SK-N-SH (cell line): ENCODE results near the gene BIRC3. TPM values are rescaled to one million over a fixed set of nuclear protein-coding genes. Genes with fewer than 3 reads are reported as not detected.
A peak's percentile ranks its signal among the peaks of the same experiment; 100 is the strongest.

ENCODE experiments used
- CTCF ChIA-PET: fragments of 300-600, 350-600 bp; formaldehyde crosslinking; extraction: SDS; loops from one replicate; lab custom pipeline; 2021; lab: Yijun Ruan, JAX
- POLR2A ChIA-PET: fragments of 350-600 bp; sonication (Branson Sonifier 250); formaldehyde crosslinking; extraction: SDS; loops from one replicate; lab custom pipeline; 2020; ENCODE audit warnings: antibody characterized with exemption, inconsistent platforms; lab: Yijun Ruan, JAX
- DNase-seq: peaks from one replicate; pipeline ENCODE4 v3.0.0; 2012
- H2AFZ ChIP-seq: fragments of 200-600 bp; sonication (generic); 2 replicates; pipeline ENCODE4 v1.8.1; 2016; ENCODE audit warnings: antibody characterized with exemption, mild to moderate bottlenecking, low read depth
- H3F3A ChIP-seq: fragments of 200-600 bp; sonication (generic); replicated peaks from 2 replicates; pipeline ENCODE3; 2016; ENCODE audit warnings: antibody characterized with exemption, mild to moderate bottlenecking; ENCODE audit not compliant: insufficient read depth
- H3K27ac ChIP-seq, 2 experiments: fragments of 200-500 bp in 1 of 2; fragments of 200-600 bp in 1 of 2; sonication (Bioruptor generic) in 1 of 2; sonication (generic), shearing (Covaris generic) in 1 of 2; 2 replicates each; pipeline versions ENCODE4 v1.5.1 to v1.6.1; 2014 to 2016; ENCODE audit warnings: low read depth in 2 of 2, inconsistent platforms in 1 of 2, low read length in 1 of 2, mild to moderate bottlenecking in 1 of 2, mixed read lengths in 1 of 2
- H3K27me3 ChIP-seq: fragments of 200-600 bp; sonication (generic), shearing (Covaris generic); 2 replicates; pipeline ENCODE4 v1.6.1; 2016; ENCODE audit warnings: mixed run types; ENCODE audit not compliant: insufficient read depth
- H3K36me3 ChIP-seq, 2 experiments: fragments of 200-500 bp in 1 of 2; fragments of 200-600 bp in 1 of 2; sonication (Bioruptor generic) in 1 of 2; sonication (generic) in 1 of 2; replicated peaks in 1 of 2; 2 replicates each; pipeline versions ENCODE3 to v1.5.1; 2014 to 2016; ENCODE audit warnings: low read length in 1 of 2, mild to moderate bottlenecking in 1 of 2; ENCODE audit not compliant: insufficient read depth in 2 of 2, control insufficient read depth in 1 of 2
- H3K4me1 ChIP-seq, 2 experiments: fragments of 200-500 bp in 1 of 2; fragments of 200-600 bp in 1 of 2; sonication (Bioruptor generic) in 1 of 2; sonication (generic), shearing (Covaris generic) in 1 of 2; 2 replicates each; pipeline versions ENCODE4 v1.5.1 to v1.6.1; 2014 to 2016; ENCODE audit warnings: low read depth in 1 of 2, low read length in 1 of 2, mixed run types in 1 of 2; ENCODE audit not compliant: insufficient read depth in 2 of 2, control insufficient read depth in 1 of 2
- H3K4me2 ChIP-seq: fragments of 200-600 bp; sonication (generic), shearing (Covaris generic); 2 replicates; pipeline ENCODE4 v1.6.1; 2017; ENCODE audit warnings: mixed run types
- H3K4me3 ChIP-seq, 2 experiments: fragments of 200-500 bp in 1 of 2; fragments of 200-600 bp in 1 of 2; sonication (Bioruptor generic) in 1 of 2; sonication (generic), shearing (Covaris generic) in 1 of 2; 2 replicates each; pipeline versions ENCODE4 v1.5.1 to v1.8.1; 2014 to 2016; ENCODE audit warnings: low read depth in 2 of 2, inconsistent platforms in 1 of 2, low read length in 1 of 2, mild to moderate bottlenecking in 1 of 2, mixed read lengths in 1 of 2, moderate library complexity in 1 of 2
- H3K79me2 ChIP-seq: fragments of 200-600 bp; sonication (generic); 2 replicates; pipeline ENCODE4 v1.8.1; 2017; ENCODE audit warnings: mild to moderate bottlenecking; ENCODE audit not compliant: insufficient read depth
- H3K9ac ChIP-seq: fragments of 200-600 bp; sonication (generic); 2 replicates; pipeline ENCODE4 v1.6.1; 2017; ENCODE audit warnings: mixed run types
- H3K9me2 ChIP-seq: fragments of 200-600 bp; sonication (generic); 2 replicates; pipeline ENCODE4 v1.6.1; 2017; ENCODE audit warnings: mixed run types
- H3K9me3 ChIP-seq: fragments of 200-600 bp; sonication (generic); 2 replicates; pipeline ENCODE4 v1.6.1; 2017; ENCODE audit warnings: mixed run types, mild to moderate bottlenecking, moderate library complexity
- H4K20me1 ChIP-seq: fragments of 200-600 bp; sonication (generic); 2 replicates; pipeline ENCODE4 v1.6.1; 2017; ENCODE audit warnings: mild to moderate bottlenecking, mixed run types; ENCODE audit not compliant: insufficient read depth
- ELF1 ChIP-seq: IDR thresholded peaks from 2 replicates; pipeline ENCODE4 v1.4.0; 2012
- FOSL2 ChIP-seq: IDR thresholded peaks from 2 replicates; pipeline ENCODE4 v1.4.0; 2012; ENCODE audit warnings: low read depth, mild to moderate bottlenecking, moderate library complexity, borderline replicate concordance
- FOXM1 ChIP-seq: IDR thresholded peaks from 2 replicates; pipeline ENCODE4 v1.4.0; 2012; ENCODE audit warnings: low read depth, mild to moderate bottlenecking
- GABPA ChIP-seq: IDR thresholded peaks from 2 replicates; pipeline ENCODE4 v1.4.0; 2012; ENCODE audit warnings: low read depth, mild to moderate bottlenecking
- JUND ChIP-seq: IDR thresholded peaks from 2 replicates; pipeline ENCODE4 v1.4.0; 2012
- MEF2A ChIP-seq: IDR thresholded peaks from 2 replicates; pipeline ENCODE4 v1.4.0; 2012; ENCODE audit warnings: low read depth, borderline replicate concordance
- MXI1 ChIP-seq: IDR thresholded peaks from 2 replicates; pipeline ENCODE4 v1.6.1; 2012; ENCODE audit warnings: mild to moderate bottlenecking, low read depth, low read length, improper control_type of control experiment
- NRF1 ChIP-seq: IDR thresholded peaks from 2 replicates; pipeline ENCODE4 v1.6.1; 2012; ENCODE audit warnings: low read depth, mild to moderate bottlenecking, low read length
- POLR2AphosphoS5 ChIP-seq: IDR thresholded peaks from 2 replicates; pipeline ENCODE4 v1.6.1; 2012; ENCODE audit warnings: low read depth, low read length
- RCOR1 ChIP-seq: fragments of 150-350 bp; IDR thresholded peaks from 2 replicates; pipeline ENCODE4 v1.6.1; 2017; ENCODE audit warnings: antibody characterized with exemption, low read length
- RXRA ChIP-seq: IDR thresholded peaks from 2 replicates; pipeline ENCODE4 v1.4.0; 2012; ENCODE audit warnings: low read depth, mild to moderate bottlenecking, borderline replicate concordance
- SIN3A ChIP-seq: IDR thresholded peaks from 2 replicates; pipeline ENCODE4 v1.6.1; 2012; ENCODE audit warnings: low read depth, mild to moderate bottlenecking, low read length, moderate library complexity, borderline replicate concordance
- TEAD4 ChIP-seq: IDR thresholded peaks from 2 replicates; pipeline ENCODE4 v1.4.0; 2012; ENCODE audit warnings: mild to moderate bottlenecking, borderline replicate concordance; ENCODE audit not compliant: insufficient read depth
- YY1 ChIP-seq: IDR thresholded peaks from 2 replicates; pipeline ENCODE4 v1.4.0; 2012; ENCODE audit warnings: low read depth, mild to moderate bottlenecking
- WGBS: methylation state at CpG from one replicate; pipeline ENCODE4 v1.1.6; 2017; ENCODE audit warnings: low lambda C conversion rate; 5-methylcytosine and 5-hydroxymethylcytosine counted together
- polyA plus RNA-seq, 3 experiments: library from polyadenylated mRNA; depleted of rRNA; stranded (reverse); fragments of >200 nt; gene quantifications; 2 replicates each; pipeline ENCODE4 v1.2.3, GENCODE V29; 2012
- TF ChIP-seq, protein P1 (sequence below): IDR thresholded peaks from 2 replicates; pipeline ENCODE4 v1.6.1; 2012; ENCODE audit warnings: mild to moderate bottlenecking, low read depth, low read length, moderate library complexity
- TF ChIP-seq, protein P2 (sequence below): IDR thresholded peaks from 2 replicates; pipeline ENCODE4 v1.4.0; 2012; ENCODE audit warnings: low read depth, borderline replicate concordance
- TF ChIP-seq, protein P3 (sequence below): fragments of 200-600 bp; sonication (generic); IDR thresholded peaks from 2 replicates; pipeline ENCODE4 v1.6.1; 2017; ENCODE audit warnings: antibody characterized with exemption, mild to moderate bottlenecking, moderate library complexity
- TF ChIP-seq, protein P4 (sequence below): fragments of 150-350 bp; IDR thresholded peaks from 2 replicates; pipeline ENCODE4 v1.6.1; 2016; ENCODE audit warnings: mild to moderate bottlenecking, low read depth, low read length
- TF ChIP-seq, protein P5 (sequence below): IDR thresholded peaks from 2 replicates; pipeline ENCODE4; 2012

The BIRC3 gene
- polyA plus RNA-seq, 1 of the 3 experiments (the other 2 are of a cell fraction): 0.46 TPM

DNA sequence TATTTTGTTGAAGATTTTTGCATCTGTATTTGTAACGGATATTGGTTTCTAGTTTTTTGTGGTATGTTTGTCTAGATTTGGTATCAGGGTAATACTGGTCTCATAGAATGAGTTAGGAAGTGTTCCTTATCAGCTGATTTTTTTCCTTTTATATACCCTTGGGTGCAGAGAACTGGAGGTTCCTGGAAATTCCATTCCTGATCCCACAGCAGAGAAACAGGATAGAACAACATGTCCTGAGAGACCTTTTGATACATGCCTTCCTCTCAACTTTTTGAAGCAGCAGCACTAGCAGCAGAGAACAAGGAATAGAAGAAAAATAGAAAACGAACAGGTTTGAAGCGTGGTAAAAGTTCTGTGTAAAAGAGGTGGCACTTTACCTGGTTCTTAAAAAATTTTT lies 66.6 kb downstream of the BIRC3 start:
- Histone ChIP-seq H3K4me1 (peaks cover 0 to 8% of the 10 kb centered on the region in 2 experiments; a peak in 2 of 4 replicates), H3K9me3 (no peaks in the 10 kb centered on the region), H3K27me3 (no peaks in the 10 kb centered on the region), H3K9me2 (no peaks in the 10 kb centered on the region), H3K4me3 (no peak overlapping the region), H3F3A (peaks cover 18% of the 10 kb centered on the region), H3K9ac (no peak overlapping the region), H3K27ac (no peak overlapping the region; a peak in 1 of 4 replicates), H4K20me1 (no peaks in the 10 kb centered on the region), H3K36me3 (peaks cover 38 to 69% of the 10 kb centered on the region in 2 experiments), H3K4me2 (no peak overlapping the region), H3K79me2 (peaks cover 34% of the 10 kb centered on the region)
- CTCF ChIA-PET: interaction anchor here (0.9 to 1.4 kb wide), 4 partner anchors 10 to 96 kb away, joined by 4 to 5 read pairs (median 4); no protein-coding TSS in a partner anchor
- WGBS: 98% methylated on average over 3 of the region's 3 CpGs
- no peak for DNase-seq
- no peak for TF ChIP-seq RCOR1
- no peak for TF ChIP-seq RXRA
- no peak for TF ChIP-seq TEAD4
- no peak for TF ChIP-seq MEF2A
- no peak for TF ChIP-seq POLR2AphosphoS5
- TF ChIP-seq GABPA: no peak
- TF ChIP-seq FOSL2: no peak
- TF ChIP-seq, protein P1, sequence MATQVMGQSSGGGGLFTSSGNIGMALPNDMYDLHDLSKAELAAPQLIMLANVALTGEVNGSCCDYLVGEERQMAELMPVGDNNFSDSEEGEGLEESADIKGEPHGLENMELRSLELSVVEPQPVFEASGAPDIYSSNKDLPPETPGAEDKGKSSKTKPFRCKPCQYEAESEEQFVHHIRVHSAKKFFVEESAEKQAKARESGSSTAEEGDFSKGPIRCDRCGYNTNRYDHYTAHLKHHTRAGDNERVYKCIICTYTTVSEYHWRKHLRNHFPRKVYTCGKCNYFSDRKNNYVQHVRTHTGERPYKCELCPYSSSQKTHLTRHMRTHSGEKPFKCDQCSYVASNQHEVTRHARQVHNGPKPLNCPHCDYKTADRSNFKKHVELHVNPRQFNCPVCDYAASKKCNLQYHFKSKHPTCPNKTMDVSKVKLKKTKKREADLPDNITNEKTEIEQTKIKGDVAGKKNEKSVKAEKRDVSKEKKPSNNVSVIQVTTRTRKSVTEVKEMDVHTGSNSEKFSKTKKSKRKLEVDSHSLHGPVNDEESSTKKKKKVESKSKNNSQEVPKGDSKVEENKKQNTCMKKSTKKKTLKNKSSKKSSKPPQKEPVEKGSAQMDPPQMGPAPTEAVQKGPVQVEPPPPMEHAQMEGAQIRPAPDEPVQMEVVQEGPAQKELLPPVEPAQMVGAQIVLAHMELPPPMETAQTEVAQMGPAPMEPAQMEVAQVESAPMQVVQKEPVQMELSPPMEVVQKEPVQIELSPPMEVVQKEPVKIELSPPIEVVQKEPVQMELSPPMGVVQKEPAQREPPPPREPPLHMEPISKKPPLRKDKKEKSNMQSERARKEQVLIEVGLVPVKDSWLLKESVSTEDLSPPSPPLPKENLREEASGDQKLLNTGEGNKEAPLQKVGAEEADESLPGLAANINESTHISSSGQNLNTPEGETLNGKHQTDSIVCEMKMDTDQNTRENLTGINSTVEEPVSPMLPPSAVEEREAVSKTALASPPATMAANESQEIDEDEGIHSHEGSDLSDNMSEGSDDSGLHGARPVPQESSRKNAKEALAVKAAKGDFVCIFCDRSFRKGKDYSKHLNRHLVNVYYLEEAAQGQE: no peak
- no peak for TF ChIP-seq JUND
- TF ChIP-seq, protein P2, sequence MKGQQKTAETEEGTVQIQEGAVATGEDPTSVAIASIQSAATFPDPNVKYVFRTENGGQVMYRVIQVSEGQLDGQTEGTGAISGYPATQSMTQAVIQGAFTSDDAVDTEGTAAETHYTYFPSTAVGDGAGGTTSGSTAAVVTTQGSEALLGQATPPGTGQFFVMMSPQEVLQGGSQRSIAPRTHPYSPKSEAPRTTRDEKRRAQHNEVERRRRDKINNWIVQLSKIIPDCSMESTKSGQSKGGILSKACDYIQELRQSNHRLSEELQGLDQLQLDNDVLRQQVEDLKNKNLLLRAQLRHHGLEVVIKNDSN: no peak
- no peak for TF ChIP-seq MXI1
- no peak for TF ChIP-seq ELF1
- TF ChIP-seq, all 33 proteins: peak for 0
- POLR2A ChIA-PET: no interaction called here
- no peak overlapping the region for H2AFZ ChIP-seq

DNA sequence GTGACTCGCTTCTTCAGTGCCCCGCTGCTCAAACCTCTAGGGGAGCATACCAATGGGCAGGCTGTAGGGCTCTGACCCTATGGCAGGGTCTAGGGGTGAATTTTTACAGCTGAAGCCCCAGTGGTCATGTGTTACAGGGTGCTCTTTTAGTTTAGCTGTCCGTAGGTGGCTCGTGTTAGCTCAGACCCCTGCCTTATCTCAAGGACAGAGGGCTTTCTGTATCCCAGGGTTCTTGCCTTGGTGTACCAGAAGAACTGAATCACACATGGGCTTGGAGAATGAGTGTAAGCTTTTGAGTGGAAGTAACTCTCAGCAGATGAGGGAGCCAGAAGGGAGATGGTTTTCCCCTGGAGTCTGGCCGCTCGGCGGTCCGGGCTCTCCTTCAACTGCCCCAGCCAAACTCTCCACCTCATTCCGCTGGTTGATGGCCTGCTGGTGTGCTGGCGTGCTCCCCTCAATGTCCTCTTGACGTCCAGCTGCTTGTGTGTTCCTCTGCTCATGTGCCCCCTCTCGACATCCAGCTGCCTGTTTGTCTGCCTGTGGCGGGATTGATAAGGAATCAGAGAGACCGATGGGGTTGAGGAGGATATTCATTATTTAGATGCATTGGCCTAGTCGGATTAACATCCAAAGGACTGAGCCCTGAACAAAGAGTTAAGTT lies 67.3 kb downstream of the BIRC3 start:
- Histone ChIP-seq H3K4me2 (no peak overlapping the region), H3K4me1 (peaks cover 0 to 8% of the 10 kb centered on the region in 2 experiments; a peak in 2 of 4 replicates), H3K27me3 (no peaks in the 10 kb centered on the region), H3K36me3 (peaks cover 38 to 69% of the 10 kb centered on the region in 2 experiments), H3K9ac (no peak overlapping the region), H2AFZ (no peak overlapping the region), H3K9me3 (no peaks in the 10 kb centered on the region), H3F3A (peaks cover 21% of the 10 kb centered on the region), H3K9me2 (no peaks in the 10 kb centered on the region), H3K4me3 (no peak overlapping the region), H3K27ac (peak overlapping the region in 1 of 2 experiments; percentile 39; a peak in 1 of 4 replicates), H4K20me1 (no peaks in the 10 kb centered on the region), H3K79me2 (peaks cover 27% of the 10 kb centered on the region)
- 82% methylated on average over 12 of the region's 15 CpGs for WGBS
- POLR2A ChIA-PET: no interaction called here
- TF ChIP-seq, protein P3, sequence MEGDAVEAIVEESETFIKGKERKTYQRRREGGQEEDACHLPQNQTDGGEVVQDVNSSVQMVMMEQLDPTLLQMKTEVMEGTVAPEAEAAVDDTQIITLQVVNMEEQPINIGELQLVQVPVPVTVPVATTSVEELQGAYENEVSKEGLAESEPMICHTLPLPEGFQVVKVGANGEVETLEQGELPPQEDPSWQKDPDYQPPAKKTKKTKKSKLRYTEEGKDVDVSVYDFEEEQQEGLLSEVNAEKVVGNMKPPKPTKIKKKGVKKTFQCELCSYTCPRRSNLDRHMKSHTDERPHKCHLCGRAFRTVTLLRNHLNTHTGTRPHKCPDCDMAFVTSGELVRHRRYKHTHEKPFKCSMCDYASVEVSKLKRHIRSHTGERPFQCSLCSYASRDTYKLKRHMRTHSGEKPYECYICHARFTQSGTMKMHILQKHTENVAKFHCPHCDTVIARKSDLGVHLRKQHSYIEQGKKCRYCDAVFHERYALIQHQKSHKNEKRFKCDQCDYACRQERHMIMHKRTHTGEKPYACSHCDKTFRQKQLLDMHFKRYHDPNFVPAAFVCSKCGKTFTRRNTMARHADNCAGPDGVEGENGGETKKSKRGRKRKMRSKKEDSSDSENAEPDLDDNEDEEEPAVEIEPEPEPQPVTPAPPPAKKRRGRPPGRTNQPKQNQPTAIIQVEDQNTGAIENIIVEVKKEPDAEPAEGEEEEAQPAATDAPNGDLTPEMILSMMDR: no peak
- TF ChIP-seq, protein P4, sequence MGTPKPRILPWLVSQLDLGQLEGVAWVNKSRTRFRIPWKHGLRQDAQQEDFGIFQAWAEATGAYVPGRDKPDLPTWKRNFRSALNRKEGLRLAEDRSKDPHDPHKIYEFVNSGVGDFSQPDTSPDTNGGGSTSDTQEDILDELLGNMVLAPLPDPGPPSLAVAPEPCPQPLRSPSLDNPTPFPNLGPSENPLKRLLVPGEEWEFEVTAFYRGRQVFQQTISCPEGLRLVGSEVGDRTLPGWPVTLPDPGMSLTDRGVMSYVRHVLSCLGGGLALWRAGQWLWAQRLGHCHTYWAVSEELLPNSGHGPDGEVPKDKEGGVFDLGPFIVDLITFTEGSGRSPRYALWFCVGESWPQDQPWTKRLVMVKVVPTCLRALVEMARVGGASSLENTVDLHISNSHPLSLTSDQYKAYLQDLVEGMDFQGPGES: no peak
- no peak for TF ChIP-seq NRF1
- no peak for TF ChIP-seq YY1
- no peak for TF ChIP-seq RXRA
- no peak for TF ChIP-seq ELF1
- TF ChIP-seq SIN3A: no peak
- TF ChIP-seq, protein P5, sequence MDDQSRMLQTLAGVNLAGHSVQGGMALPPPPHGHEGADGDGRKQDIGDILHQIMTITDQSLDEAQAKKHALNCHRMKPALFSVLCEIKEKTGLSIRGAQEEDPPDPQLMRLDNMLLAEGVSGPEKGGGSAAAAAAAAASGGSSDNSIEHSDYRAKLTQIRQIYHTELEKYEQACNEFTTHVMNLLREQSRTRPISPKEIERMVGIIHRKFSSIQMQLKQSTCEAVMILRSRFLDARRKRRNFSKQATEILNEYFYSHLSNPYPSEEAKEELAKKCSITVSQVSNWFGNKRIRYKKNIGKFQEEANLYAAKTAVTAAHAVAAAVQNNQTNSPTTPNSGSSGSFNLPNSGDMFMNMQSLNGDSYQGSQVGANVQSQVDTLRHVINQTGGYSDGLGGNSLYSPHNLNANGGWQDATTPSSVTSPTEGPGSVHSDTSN: no peak
- no peak for TF ChIP-seq FOXM1
- DNase-seq: peak; percentile 36
- CTCF ChIA-PET: interaction anchor here (0.9 to 1.4 kb wide), 4 partner anchors 9 to 97 kb away, joined by 3 to 4 read pairs (median 4); no protein-coding TSS in a partner anchor
